NCI-H2107 treated with DMSO at 0.1 percent for 48 hours (cell line): ENCODE measurements around the gene GPALPP1.
"Not testable (repeated sequence)": the region's sequence is repeated elsewhere in the genome, so short reads cannot be mapped to it uniquely, and the experiment has no call there.

Source experiments
- DNase-seq: peaks from one replicate; lab custom pipeline; 2025; ENCODE audit not compliant: unreplicated experiment; lab: John Stamatoyannopoulos, UW

Gene GPALPP1

DNA sequence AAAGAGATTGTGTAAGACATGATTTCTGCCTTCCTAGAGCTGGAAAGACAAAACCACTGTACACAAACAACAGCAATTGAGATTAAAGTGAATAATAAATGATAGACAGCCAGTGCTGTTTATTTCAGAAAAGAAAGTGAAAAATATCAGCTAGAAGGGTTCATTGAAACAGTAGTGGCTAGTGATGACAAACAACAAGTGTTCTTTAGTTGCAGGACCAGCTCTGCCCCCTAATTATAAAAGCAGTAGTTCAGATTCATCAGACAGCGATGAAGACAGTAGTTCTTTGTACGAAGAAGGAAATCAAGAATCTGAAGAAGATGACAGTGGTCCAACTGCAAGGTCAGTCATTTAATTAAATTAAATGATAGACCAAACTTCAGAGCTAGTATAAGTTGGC is 14.8 kb downstream of the GPALPP1 start:
- DNase-seq = no peak

DNA sequence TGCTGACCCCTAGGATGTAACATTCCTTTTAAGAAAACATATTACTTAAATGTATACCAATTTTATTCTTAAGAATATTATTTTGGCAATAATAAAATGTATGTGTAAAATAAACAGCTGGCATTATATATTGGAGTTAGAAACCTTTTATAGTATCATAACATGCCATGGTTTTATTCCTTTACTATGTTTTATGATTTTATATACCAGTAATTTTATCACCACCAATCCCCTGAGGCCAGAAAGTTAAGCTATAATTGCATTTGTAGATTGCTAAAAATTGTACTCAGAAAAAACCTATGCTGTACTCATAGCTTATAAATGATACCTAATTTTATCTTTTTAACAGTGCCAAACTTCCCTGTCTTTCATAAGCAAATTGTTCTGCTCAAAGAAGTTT is 17.9 kb downstream of the GPALPP1 start:
- DNase-seq = no peak

DNA sequence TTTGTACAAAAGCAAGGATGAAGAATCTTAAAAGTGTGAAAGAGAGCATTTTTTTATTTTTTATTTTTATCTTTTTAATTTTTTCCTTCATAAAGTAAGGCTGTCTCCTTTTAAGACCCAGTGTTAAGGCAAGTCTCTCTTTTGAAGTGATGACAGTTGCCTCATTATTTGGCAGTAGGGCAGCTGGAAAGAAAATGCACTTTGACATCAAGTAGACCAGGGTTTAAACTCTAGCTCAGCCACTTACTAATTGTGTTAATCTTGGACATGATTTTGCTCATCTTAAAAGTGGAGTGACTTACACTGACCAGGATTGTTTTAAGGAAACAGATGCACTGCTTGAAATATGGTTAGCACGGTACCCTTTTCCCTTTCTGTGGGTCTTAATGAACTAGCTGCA is 18.5 kb downstream of the GPALPP1 start:
- no peak for DNase-seq

- DNase-seq = no peak
These were observed 21.9 kb downstream of the GPALPP1 start for GRCh38 chr13:45011198-45011597.

GRCh38 chr13:45015300-45015699 is 26.0 kb downstream of the GPALPP1 start:
- no peak for DNase-seq

- no peak for DNase-seq
These were observed 27.6 kb downstream of the GPALPP1 start for GRCh38 chr13:45016792-45017425.

DNA sequence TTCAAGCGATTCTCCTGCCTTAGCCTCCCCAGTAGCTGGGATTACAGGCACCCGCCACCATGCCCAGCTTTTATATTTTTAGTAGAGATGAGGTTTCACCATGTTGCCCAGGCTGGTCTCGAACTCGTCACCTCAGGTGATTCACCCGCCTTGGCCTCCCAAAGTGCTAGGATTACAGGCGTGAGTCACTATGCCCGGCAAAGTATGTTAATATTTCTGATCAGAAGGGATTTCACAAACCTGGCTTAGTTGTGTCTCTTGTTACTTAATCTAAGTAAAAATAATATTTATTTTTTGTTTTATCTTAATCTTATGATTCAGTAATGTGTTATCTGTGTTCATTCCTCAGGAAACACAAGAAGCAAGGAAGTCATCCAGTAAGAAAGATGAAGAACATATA is 30.6 kb downstream of the GPALPP1 start:
- DNase-seq = not testable (repeated sequence)

- DNase-seq = no peak
These were observed 31.9 kb downstream of the GPALPP1 start for GRCh38 chr13:45021250-45021649.

GRCh38 chr13:45024847-45025246 is 35.5 kb downstream of the GPALPP1 start:
- DNase-seq = no peak

DNA sequence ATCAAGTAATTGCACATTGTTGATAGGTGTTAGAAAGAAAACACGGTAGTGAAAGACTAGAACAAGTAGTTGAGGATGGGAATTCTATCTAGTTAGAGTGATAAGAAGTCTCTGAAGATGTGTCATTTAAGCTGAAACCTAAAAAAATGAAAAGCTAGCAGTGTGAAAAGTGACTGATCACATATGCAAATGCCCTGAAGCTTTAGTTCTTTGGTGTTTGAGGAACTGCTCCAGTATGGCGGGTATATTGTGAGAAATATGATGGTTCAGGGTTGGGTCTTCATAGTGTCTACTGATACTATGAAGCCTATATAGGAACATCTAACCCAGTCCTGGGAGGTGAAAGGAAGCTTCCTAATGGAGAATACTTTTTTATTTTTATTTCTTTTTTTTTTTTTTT is 45.0 kb downstream of the GPALPP1 start:
- no peak for DNase-seq

GRCh38 chr13:45036206-45036605 is 46.9 kb downstream of the GPALPP1 start:
- DNase-seq = no peak

DNA sequence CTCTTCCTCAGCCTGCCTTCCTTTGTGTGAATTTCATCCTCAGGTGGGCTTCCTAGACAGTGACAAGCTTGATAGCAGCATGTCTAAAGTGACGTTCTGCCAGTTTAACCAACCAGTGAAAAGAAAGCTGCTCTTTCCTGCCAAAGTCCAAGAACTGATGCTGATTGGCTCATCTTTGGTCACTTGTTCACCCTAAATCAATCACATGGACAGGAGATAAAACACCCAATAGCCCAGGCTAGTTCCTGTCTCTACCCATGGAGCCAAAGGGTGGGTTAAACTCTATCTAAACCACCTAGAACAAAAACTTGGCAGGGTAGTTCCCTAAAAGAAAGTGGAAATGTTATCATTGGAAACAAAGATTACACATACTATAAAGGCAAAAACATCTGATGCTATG is 50.8 kb downstream of the GPALPP1 start:
- no peak for DNase-seq

- no peak for DNase-seq
These were observed 51.3 kb downstream of the GPALPP1 start for GRCh38 chr13:45040622-45041021.

GRCh38 chr13:45042539-45042938 is 53.2 kb downstream of the GPALPP1 start:
- no peak for DNase-seq

- DNase-seq = no peak
These were observed 57.1 kb downstream of the GPALPP1 start for GRCh38 chr13:45046445-45046844.

DNA sequence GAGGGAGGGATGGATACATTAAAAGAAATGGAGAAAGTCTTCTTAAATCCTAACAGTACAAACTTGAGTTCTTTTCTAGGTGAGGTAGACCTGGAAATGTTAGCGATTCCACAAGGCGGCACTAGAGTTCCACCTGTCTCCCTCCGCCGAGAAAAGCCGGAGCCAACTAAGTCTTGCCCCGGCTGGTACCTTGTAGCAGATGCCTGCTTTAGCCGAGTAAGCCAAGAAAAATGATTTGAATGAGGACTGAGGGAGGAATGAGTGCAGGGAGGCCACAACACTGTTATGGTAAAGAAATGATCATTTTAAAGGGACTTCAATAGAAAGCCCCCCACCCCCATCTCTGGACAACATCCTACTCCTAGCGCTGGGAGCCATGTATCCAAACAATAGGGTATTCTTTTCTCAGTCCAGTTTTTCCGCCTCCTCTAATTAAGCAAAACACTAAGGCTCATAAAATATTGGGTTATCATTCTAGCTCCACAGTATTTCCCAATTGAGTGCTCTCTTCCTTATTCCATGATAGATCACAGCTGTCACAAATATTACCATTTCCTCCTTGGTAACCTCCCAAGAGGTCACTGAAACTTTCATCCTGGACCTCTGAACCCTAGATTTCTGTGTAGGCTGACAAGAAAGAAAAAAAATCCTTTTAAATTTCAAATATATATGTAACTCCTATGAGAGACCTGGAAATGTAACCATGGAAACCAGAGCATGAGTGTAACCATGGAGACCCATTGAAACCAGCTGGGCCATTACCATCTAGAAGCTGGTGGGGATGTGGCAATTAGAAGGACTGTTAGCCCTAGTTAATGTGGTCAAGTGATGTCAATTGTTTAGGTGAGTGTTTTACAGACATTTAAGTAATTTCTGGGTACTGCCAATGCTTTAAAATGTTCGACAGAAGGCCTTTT is 58.3 kb downstream of the GPALPP1 start:
- DNase-seq = peak; percentile 82

DNA sequence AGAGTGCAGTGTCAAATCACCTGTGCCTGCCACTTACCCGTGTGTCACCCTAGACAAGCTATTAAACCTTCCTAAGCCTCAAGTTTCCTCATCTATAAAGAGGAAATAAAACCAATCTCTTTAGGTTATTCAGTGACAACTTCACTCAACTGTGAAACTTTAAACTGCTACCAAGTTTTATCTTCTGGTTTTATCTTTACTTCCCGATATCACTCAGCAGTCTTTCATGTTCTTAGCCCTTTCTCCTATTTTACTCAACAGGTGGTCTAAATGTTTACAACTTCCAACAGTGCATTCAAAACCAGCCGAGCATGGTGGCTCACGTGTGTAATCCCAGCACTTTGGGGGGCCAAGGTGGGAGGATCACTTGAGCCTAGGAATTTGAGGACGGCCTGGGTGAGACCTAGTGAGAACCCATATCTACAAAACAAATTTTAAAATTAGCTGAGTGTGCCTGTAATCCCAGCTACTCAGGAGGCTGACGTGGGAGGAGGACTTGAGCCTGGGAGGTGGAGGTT is 59.6 kb downstream of the GPALPP1 start:
- no peak for DNase-seq

GRCh38 chr13:45049478-45049877 is 60.1 kb downstream of the GPALPP1 start:
- DNase-seq = no peak

- DNase-seq = no peak
These were observed 62.0 kb downstream of the GPALPP1 start for GRCh38 chr13:45051315-45051714.

DNA sequence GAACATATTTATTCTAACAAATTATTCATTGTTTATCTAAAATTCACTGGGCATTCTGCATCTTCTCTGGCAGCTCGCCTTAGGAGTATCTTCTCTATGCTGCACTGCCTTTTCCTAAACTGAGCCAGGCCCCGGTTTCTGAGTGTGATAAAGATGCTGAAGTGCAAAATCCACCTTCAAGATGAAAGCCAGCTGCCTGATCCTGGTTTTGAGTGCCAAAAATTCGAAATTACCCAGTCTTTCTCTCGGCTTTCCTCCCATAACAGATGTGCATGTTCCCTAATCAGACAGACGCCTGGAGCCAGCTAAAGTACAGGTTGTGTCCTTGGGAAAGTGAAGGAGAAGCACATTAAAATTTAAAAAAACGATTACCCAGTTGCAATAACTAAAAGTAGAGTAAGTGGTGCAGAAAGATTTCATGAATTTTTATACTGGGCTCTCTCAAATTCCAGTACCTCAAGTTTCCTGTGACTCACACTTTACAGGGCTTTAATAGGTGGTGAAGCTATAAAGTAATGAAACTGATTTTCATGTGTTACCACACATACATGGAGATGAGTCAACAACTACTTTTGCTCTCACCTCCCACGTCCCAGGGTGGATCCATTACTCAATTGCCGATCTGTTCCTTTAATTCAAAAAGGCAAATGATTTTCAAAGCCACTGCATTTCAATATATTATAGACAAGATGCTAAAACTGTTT is 66.0 kb downstream of the GPALPP1 start:
- no peak for DNase-seq

- no peak for DNase-seq
These were observed 66.7 kb downstream of the GPALPP1 start for GRCh38 chr13:45055902-45056648.
